A549 (cell line): ENCODE results near the gene PTRHD1.

Experiments
- CBX8 ChIP-seq: fragments of 200-600 bp; sonication (generic); IDR thresholded peaks from 2 replicates; pipeline ENCODE4 v1.6.1; 2016
- EP300 ChIP-seq, 2 experiments: fragments of >200 bp; sonication (Bioruptor Twin); formaldehyde crosslinking; IDR thresholded peaks; 2 replicates in 1 of 2; 3 replicates in 1 of 2; pipeline ENCODE4 v1.6.1; 2016 to 2017
- HDAC2 ChIP-seq: fragments of 200-600 bp; sonication (generic); IDR thresholded peaks from 2 replicates; pipeline ENCODE4 v1.6.1; 2016
- RCOR1 ChIP-seq: fragments of 150-350 bp; IDR thresholded peaks from 2 replicates; pipeline ENCODE4 v1.6.1; 2014; ENCODE audit warnings: antibody characterized with exemption, low read length, low read depth
- ZC3H11A ChIP-seq: fragments of 450-650 bp; IDR thresholded peaks from 2 replicates; pipeline ENCODE4 v1.6.1; 2014; ENCODE audit warnings: antibody characterized with exemption, mild to moderate bottlenecking
- TF ChIP-seq, protein P1 (sequence below): IDR thresholded peaks from 2 replicates; pipeline ENCODE4 v1.6.1; 2012
- TF ChIP-seq, protein P2 (sequence below): fragments of >200 bp; sonication (Bioruptor Twin); formaldehyde crosslinking; IDR thresholded peaks from 3 replicates; pipeline ENCODE4 v1.5.1; 2016

DNA sequence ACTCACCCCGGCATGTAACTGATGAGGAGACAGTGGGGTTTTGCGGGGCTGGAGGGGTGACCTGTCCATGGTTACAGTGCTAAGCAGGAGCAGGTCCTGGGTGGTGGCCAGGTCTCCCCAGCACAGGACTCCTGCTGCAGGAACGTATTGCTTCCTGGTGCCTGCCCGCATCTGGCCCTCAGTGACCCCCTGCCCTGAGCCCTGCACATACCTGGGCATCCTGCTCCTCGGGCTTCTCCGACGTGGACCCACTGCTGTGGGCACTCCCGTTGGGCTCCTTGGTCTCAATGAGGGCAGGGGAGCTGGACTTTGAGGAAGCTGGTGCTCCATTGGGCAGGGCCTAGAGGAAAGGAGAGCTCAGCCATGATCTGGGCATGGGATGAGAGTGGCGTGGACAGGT, 43.5 kb upstream of the PTRHD1 start:
- TF ChIP-seq, protein P1, sequence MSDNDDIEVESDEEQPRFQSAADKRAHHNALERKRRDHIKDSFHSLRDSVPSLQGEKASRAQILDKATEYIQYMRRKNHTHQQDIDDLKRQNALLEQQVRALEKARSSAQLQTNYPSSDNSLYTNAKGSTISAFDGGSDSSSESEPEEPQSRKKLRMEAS = no peak
- TF ChIP-seq ZC3H11A = no peak
- no peak for TF ChIP-seq CBX8
- TF ChIP-seq, protein P2, sequence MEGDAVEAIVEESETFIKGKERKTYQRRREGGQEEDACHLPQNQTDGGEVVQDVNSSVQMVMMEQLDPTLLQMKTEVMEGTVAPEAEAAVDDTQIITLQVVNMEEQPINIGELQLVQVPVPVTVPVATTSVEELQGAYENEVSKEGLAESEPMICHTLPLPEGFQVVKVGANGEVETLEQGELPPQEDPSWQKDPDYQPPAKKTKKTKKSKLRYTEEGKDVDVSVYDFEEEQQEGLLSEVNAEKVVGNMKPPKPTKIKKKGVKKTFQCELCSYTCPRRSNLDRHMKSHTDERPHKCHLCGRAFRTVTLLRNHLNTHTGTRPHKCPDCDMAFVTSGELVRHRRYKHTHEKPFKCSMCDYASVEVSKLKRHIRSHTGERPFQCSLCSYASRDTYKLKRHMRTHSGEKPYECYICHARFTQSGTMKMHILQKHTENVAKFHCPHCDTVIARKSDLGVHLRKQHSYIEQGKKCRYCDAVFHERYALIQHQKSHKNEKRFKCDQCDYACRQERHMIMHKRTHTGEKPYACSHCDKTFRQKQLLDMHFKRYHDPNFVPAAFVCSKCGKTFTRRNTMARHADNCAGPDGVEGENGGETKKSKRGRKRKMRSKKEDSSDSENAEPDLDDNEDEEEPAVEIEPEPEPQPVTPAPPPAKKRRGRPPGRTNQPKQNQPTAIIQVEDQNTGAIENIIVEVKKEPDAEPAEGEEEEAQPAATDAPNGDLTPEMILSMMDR = no peak
- no peak for TF ChIP-seq HDAC2
- TF ChIP-seq EP300 (IDR thresholded peaks at IDR 0.05) = no peak
- no peak for TF ChIP-seq RCOR1
